ENCODE results near the gene GPX3. TPM values are rescaled to one million over a fixed set of nuclear protein-coding genes. Genes with fewer than 3 reads are reported as not detected.

GPX3 gene
- total RNA-seq, 1 donor from 2014 or later, result 5.3 TPM

DNA sequence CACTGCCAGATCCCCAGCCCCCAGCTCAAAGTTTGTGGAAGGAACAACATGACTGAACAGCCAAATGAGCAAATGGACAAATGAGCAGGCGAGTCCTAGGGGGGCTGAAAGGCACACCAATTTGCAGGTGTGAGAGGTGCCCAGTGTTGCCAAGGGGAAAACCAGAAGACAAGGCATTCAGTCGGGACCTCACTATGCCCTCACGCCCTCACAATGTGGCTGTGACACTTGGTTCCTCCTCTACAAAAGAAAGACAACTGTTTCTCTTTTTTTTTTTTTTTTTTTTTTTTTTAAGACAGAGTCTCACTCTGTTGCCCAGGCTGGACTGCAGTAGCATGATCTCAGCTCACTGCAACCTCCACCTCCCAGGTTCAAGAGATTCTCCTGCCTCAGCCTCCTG lies 32.4 kb downstream of the GPX3 start:
- H3K9me3 Mint-ChIP-seq (ENCODE audit: low read depth), result no peaks in the 10 kb centered on the region
- no peaks in the 10 kb centered on the region for H3K27me3 Mint-ChIP-seq (ENCODE audit: low read depth)
- no peak overlapping the region for H3K4me3 Mint-ChIP-seq (ENCODE audit: unreplicated experiment)
- no peak for DNase-seq (ENCODE audit: low spot score)
- no peak overlapping the region for H3K27ac Mint-ChIP-seq (ENCODE audit: unreplicated experiment)
- H3K4me1 Mint-ChIP-seq (ENCODE audit: low read depth), result peaks cover 8% of the 10 kb centered on the region
- H3K36me3 Mint-ChIP-seq (ENCODE audit: low read depth), result peaks cover 19% of the 10 kb centered on the region
- TF ChIP-seq, protein P1, sequence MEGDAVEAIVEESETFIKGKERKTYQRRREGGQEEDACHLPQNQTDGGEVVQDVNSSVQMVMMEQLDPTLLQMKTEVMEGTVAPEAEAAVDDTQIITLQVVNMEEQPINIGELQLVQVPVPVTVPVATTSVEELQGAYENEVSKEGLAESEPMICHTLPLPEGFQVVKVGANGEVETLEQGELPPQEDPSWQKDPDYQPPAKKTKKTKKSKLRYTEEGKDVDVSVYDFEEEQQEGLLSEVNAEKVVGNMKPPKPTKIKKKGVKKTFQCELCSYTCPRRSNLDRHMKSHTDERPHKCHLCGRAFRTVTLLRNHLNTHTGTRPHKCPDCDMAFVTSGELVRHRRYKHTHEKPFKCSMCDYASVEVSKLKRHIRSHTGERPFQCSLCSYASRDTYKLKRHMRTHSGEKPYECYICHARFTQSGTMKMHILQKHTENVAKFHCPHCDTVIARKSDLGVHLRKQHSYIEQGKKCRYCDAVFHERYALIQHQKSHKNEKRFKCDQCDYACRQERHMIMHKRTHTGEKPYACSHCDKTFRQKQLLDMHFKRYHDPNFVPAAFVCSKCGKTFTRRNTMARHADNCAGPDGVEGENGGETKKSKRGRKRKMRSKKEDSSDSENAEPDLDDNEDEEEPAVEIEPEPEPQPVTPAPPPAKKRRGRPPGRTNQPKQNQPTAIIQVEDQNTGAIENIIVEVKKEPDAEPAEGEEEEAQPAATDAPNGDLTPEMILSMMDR (IDR thresholded peaks at IDR 0.05), result no peak

DNA sequence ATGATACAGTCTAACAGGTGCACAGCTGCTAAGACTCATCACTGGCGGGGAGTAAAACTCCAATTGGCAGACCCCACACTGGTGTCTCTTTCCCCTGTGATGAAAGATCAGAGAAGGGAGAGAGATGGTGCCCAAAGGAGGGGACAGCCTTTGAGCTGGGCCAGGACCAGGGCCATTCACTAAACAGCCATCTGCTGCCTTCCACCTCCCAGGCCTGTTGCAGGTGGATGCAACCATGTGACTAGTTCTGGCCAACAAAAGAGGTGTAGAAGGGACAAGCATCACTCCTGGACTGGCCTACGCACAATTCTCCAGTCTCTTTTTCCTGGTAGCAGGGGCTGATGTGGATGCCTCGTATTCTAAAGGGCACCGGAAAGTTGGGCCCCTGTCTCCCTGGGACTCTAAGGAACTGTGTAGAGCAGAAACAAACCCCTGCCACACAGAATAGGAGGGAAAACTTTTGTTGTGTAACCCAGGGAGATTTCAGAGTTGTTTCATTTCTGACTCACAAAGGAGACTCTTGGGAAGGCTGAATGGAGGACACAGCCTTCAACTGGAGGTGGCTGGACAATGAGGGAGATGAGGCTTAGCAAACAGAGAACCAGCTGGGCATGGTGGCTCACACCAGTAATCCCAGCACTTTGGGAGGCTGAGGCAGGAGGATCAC lies 33.5 kb downstream of the GPX3 start:
- H3K27ac Mint-ChIP-seq (ENCODE audit: unreplicated experiment), result no peak overlapping the region
- no peak overlapping the region for H3K4me3 Mint-ChIP-seq (ENCODE audit: unreplicated experiment)
- peaks cover 18% of the 10 kb centered on the region for H3K36me3 Mint-ChIP-seq (ENCODE audit: low read depth)
- peaks cover 8% of the 10 kb centered on the region for H3K4me1 Mint-ChIP-seq (ENCODE audit: low read depth)
- H3K27me3 Mint-ChIP-seq (ENCODE audit: low read depth), result no peaks in the 10 kb centered on the region
- TF ChIP-seq, protein P1 (IDR thresholded peaks at IDR 0.05), result no peak
- DNase-seq (ENCODE audit: low spot score), result no peak
- no peaks in the 10 kb centered on the region for H3K9me3 Mint-ChIP-seq (ENCODE audit: low read depth)

DNA sequence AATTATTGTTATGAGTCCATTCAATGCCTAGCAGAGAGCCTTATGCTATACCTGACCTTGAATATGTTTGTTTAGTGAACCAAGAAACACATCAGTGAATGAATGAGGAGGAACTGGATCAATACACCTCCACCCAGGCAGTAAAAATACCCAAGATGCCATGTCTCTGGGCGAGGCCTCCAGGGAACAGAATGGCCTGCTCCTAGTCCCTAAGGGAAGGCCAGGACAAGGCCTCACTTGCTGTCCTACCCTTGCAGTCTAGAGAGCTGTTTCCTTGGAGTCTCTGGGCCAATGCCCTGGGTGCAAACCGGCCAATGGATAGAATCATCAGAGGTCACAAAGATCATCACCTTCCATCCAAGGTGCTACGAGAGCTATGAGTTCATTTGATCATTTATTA lies 34.3 kb downstream of the GPX3 start:
- no peak overlapping the region for H3K4me3 Mint-ChIP-seq (ENCODE audit: unreplicated experiment)
- DNase-seq (ENCODE audit: low spot score), result no peak
- peaks cover 23% of the 10 kb centered on the region for H3K36me3 Mint-ChIP-seq (ENCODE audit: low read depth)
- H3K27me3 Mint-ChIP-seq (ENCODE audit: low read depth), result no peaks in the 10 kb centered on the region
- H3K9me3 Mint-ChIP-seq (ENCODE audit: low read depth), result no peaks in the 10 kb centered on the region
- TF ChIP-seq, protein P1 (IDR thresholded peaks at IDR 0.05), result no peak
- no peak overlapping the region for H3K27ac Mint-ChIP-seq (ENCODE audit: unreplicated experiment)
- peaks cover 13% of the 10 kb centered on the region for H3K4me1 Mint-ChIP-seq (ENCODE audit: low read depth)

DNA sequence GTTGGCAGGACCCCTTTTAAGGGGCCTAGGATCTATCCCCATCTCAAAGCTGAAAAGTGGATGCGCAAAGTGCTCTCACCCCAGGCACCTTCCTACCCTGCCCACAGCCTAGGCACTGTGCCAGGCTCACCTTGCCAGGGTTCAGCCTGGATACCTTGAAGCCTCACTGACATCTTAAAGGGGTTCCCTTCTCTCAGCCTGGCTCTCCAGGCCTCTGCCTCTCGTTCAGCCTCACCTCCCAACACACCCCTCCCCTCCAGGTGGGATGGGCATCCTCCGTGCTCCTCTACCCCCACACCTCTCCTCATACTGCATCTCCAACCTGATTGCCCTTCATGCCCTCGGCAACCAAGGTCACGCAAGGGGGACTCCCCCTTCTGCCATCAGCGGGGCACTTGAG lies 34.9 kb downstream of the GPX3 start:
- no peaks in the 10 kb centered on the region for H3K9me3 Mint-ChIP-seq (ENCODE audit: low read depth)
- no peaks in the 10 kb centered on the region for H3K27me3 Mint-ChIP-seq (ENCODE audit: low read depth)
- peaks cover 19% of the 10 kb centered on the region for H3K4me1 Mint-ChIP-seq (ENCODE audit: low read depth)
- TF ChIP-seq, protein P1 (IDR thresholded peaks at IDR 0.05), result no peak
- no peak overlapping the region for H3K4me3 Mint-ChIP-seq (ENCODE audit: unreplicated experiment)
- H3K36me3 Mint-ChIP-seq (ENCODE audit: low read depth), result peaks cover 23% of the 10 kb centered on the region
- no peak overlapping the region for H3K27ac Mint-ChIP-seq (ENCODE audit: unreplicated experiment)
- no peak for DNase-seq (ENCODE audit: low spot score)

DNA sequence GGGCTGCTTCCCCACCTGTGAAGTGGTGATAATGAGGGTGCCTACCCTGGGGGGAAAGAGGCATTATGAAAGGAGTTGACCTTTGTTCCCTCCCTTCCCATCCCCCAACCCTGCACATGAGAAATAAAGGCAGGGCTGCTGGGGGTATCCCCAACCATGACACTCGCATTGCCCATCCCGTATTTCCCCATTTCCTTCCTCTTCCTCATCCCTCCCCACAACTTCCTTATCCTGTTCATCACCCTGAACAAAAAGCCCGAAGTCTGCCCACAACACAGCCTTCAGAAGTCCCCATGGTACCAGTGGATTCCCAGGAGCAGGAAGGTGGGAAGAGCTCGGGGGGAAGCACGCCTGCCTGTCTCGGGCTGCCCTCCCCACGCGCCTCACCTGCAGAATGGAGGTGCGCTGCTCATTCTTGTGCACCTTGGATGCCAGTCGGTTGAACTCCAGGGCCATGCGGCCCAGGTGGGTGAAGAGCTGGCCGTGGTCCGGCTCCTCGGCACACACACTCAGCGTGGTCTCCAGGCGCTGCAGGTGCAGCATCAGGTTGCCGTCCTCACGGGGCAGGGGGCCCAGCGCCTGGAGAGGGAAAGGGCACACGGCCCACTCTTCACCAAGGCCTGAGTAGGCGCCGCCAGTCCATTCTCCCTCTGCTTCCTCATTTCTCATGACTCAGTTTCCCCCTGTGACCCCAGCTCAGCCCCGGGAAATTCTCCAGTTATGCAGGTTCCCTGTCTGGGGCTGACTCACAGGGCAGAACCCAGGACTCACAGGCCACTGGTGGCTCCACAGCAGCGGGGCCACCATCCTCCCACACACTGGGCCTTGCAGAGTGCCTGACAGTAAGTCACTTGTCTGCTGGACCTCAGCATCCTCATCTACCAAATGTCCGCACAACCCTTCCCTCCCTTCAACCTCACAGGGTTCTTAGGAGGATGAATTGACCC lies 36.3 kb downstream of the GPX3 start:
- DNase-seq (ENCODE audit: low spot score), result no peak
- no peak overlapping the region for H3K4me3 Mint-ChIP-seq (ENCODE audit: unreplicated experiment)
- H3K36me3 Mint-ChIP-seq (ENCODE audit: low read depth), result peaks cover 24% of the 10 kb centered on the region
- no peaks in the 10 kb centered on the region for H3K27me3 Mint-ChIP-seq (ENCODE audit: low read depth)
- H3K4me1 Mint-ChIP-seq (ENCODE audit: low read depth), result peaks cover 23% of the 10 kb centered on the region
- TF ChIP-seq, protein P1 (IDR thresholded peaks at IDR 0.05), result no peak
- H3K27ac Mint-ChIP-seq (ENCODE audit: unreplicated experiment), result no peak overlapping the region
- no peaks in the 10 kb centered on the region for H3K9me3 Mint-ChIP-seq (ENCODE audit: low read depth)
